HS-27A (cell line): ENCODE data around the gene PDCD1.

Source experiments
- DNase-seq: peaks from one replicate; pipeline ENCODE4 v3.0.0-alpha.2; 2012; ENCODE audit warnings: low read depth, missing footprints

Gene PDCD1

GRCh38 chr2:241865416-241865956 is 6.8 kb upstream of the PDCD1 start:
- no peak for DNase-seq

- DNase-seq = no peak
Measured at GRCh38 chr2:241864850-241865213, 6.1 kb upstream of the PDCD1 start.

- DNase-seq = no peak
Measured at GRCh38 chr2:241864168-241864849, 5.6 kb upstream of the PDCD1 start.

- no peak for DNase-seq
Measured at GRCh38 chr2:241863536-241863954, 4.9 kb upstream of the PDCD1 start.

- no peak for DNase-seq
Measured at GRCh38 chr2:241862775-241863535, 4.3 kb upstream of the PDCD1 start.

- no peak for DNase-seq
Measured at GRCh38 chr2:241862093-241862492, 3.4 kb upstream of the PDCD1 start.

GRCh38 chr2:241861264-241861663 is 2.6 kb upstream of the PDCD1 start:
- no peak for DNase-seq

- no peak for DNase-seq
Measured at GRCh38 chr2:241860184-241861078, 1.7 kb upstream of the PDCD1 start.

- DNase-seq = no peak
Measured at GRCh38 chr2:241859436-241860183, 916 bp upstream of the PDCD1 start.

GRCh38 chr2:241859017-241859435 is 332 bp upstream of the PDCD1 start:
- no peak for DNase-seq

- no peak for DNase-seq
Measured at GRCh38 chr2:241857572-241858121, 1.0 kb downstream of the PDCD1 start.

GRCh38 chr2:241857041-241857541 is 1.6 kb downstream of the PDCD1 start:
- no peak for DNase-seq

- DNase-seq = no peak
Measured at GRCh38 chr2:241855888-241856422, 2.7 kb downstream of the PDCD1 start.

GRCh38 chr2:241855245-241855887 is 3.3 kb downstream of the PDCD1 start:
- DNase-seq = no peak

- DNase-seq = no peak
Measured at GRCh38 chr2:241854342-241855244, 4.1 kb downstream of the PDCD1 start.

GRCh38 chr2:241853651-241854341 is 4.9 kb downstream of the PDCD1 start:
- no peak for DNase-seq

GRCh38 chr2:241852981-241853631 is 5.6 kb downstream of the PDCD1 start:
- DNase-seq = no peak
